NCI-H187 treated with DMSO at 0.1 percent for 48 hours (cell line): ENCODE measurements around the gene LY86.

Experiments
- DNase-seq: peaks from one replicate; lab custom pipeline; 2025; lab: John Stamatoyannopoulos, UW

The LY86 gene

DNA sequence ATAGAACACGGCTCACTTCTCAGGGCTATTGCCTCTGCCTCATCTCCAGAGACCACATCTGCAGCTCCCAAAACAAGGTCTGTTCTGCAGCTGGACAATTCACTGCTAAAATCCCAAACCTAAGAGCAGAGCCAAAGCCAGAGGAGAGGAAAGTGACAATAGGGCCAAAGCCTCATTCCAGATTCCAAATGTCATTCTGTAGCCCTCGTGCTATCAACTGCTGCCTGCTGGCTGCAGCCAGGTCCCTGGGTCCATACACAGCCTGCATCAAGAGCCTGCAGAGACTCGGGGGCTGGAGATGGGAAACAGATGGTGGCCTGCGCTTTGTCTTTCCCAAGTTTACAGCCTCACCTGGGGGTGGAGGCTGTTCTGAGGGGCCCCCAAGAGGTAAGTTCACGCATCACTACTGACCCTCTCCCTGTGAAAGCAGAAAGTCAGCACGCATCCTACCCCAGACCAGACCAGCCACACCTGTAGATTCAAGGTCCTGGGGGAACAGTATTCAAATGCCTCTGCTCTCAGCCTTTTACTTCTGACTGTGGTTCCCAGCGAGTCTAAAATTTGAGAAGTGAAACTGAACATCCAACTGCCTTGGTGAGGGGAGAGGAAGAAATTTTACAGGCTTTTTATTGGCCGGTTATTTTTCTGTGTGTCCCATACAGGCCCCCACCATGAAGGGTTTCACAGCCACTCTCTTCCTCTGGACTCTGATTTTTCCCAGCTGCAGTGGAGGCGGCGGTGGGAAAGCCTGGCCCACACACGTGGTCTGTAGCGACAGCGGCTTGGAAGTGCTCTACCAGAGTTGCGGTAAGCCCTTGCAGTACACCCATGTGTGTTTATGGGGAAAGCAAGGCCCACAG is at the start of gene LY86:
LY86 (plus strand) TSS at position 657 of the 860 bp plus-strand sequence; CDS start at position 672, 15 bp downstream.
- no peak for DNase-seq

DNA sequence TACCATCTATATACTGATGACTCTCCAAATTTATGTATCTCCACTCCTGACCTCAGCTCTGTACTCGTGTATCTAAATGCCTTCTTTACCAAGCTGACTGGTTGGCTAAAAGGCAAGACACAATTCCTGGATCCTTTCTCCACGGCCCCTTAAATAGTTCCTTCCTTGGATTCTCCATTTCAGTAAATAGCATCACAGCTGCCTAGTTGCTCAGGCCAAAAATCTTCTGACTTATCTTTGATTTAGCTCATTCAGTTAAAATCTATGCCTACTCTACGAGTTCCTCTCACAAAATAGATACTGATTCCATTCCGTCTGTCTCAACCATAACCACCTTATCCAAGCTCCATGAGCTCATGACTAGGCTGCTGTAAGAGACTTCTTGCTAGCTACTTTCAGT is 49.5 kb upstream of the LY86 start:
- DNase-seq, result no peak

DNA sequence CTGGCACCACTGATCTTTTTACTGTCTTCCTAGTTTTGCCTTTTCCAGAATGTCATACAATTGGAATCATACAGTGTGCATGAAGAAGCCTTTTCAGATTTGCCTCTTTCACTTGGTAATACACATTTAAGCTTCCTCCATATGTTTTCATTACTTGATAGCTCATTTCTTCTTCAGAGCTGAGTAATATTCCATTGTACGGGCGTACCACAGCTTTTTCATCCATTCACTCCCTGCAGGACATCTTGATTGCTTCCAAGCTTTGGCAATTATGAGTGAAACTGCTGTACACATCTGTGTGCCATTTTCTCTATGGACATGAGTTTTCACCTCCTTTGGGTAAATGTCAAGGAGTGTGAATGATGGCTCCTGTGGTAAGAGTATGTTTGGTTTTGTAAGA is 46.2 kb upstream of the LY86 start:
- DNase-seq, result no peak

DNA sequence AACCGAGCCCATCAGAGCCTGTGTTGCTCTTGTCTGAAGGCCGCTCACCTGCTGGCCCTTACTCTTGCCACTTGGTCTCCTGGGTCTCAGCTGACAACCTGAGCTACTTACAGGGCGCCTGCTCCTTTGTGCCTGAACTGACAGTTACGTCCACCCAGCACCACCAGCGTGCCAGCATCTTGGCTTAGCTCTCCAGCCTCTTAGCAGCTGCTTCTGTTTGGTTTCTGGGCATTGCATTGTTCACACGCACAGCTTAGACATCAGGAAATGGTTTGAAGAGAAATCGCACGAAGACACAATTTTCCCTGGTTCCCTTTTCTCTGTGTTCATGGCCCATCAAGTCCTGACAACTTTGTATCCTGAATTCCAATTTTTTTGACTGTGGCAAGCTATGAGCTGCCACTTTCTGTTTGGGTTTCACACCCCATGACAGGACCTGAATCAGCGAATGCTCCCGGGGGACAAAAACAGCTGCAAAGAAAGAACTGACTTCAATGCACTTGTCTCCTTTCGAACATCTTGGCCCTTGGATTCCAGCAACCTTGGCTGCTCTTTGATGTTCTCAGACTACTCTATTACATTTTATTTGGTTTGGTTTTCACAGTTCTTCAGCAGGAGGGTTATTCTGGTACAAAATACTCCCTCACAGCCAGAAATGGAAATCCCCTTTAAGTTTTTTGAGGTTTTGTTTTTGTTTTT is 45.2 kb upstream of the LY86 start:
- DNase-seq, result no peak

DNA sequence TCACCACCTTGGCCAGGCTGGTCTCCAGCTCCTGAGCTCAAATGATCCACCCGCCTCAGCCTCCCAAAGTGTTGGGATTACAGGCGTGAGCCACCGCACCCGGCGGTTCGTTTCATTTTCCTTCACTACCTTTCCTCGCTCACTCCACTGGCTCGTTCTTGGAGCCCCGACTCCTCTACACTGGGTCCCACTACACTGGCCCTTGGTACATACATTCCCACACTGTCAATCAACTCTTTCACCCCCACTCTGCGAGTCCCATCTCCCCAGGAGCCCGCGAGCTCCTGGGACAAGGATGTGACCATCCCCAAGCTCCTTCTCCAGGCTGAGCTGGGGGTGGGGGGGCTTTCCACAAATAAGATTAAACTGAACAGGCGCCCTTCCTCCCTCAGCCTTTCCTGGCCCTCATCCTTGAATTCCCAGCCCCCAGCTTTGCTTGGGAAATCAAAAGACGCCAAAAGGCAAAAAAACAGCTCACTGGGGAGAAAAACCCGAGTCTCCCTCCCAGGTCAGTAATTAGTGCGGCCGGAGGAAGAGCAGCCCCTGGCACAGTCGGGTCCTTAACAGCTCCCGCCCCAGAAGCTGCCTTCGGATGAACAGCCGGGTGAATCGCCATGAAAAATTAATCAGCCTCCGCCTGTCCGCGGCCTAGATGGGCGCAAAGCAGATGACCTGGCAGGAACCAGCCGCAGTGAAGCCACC is 42.8 kb upstream of the LY86 start:
- DNase-seq, result no peak

DNA sequence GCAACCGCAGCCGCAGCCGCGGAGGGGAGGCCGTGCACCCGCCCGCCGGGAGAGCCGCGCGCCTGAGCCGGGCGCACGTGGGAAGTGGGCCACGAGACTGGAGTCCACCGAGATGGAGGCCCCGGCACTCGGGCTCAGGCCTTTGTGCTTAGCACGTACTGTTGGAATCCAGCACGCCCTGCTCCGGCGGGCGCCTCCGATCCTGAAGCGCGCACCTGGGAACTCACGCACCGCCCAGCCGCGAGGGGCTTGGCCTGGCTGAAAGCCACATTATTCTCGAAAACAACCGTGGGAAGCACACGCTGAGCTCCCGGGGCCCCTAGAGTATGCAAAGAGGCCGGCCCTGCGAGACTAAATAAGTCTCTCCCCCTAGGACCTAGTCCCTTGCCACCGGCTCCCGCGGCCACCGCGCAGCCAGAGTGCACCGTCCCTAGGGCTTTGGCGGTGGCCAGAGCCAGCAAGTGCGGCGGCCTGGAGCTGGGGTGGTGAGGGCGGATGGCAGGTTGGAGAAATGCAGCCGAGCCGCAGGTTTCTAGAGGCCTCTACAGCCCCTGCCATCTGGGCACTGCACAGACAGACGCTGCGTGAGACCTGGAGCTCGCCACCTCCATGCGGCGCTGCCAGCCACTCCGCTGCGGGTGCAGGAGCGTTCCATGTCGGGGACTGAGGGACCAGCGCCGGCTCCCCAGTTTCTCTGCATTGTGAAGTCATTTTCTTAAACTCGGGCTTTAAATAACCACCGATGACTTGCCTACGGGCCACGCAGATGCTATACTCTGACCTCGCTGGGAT is 42.0 kb upstream of the LY86 start:
- no peak for DNase-seq

DNA sequence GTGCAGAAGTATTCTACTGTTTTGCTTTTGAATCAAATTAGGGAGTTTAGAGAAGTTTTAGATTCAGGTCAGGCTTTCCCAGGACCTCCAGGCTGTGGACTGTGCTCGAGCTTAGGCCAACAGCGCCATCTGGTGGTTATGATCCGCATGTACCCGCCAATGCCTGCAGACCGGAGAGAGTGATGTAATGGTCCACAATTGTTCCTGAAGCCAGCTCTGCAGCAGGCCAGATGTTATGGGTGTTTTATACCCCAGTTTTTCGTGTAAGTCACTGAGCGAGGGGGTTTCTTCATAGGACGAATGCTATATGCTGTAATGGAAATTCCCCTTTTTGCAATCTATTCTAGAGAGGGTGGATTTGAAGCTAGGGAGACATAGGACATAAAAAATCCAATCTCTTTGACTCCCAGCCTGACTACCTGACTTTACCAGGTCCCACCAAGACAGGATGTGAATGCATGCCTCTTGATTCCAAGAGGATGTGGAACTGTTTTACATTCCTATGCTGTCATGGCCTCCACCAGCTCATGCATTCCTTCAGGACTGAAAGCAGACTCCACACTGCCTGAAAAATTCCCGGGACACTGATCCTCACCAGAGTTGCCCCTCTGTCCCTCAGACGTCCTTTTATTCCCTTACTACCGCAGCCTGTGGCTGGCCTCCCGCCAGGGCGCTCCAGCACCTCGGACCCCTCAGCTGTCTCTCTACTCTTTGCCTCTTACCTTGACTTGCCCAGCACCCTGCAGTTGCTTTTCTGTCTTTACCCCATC is 41.2 kb upstream of the LY86 start:
- DNase-seq, result no peak

DNA sequence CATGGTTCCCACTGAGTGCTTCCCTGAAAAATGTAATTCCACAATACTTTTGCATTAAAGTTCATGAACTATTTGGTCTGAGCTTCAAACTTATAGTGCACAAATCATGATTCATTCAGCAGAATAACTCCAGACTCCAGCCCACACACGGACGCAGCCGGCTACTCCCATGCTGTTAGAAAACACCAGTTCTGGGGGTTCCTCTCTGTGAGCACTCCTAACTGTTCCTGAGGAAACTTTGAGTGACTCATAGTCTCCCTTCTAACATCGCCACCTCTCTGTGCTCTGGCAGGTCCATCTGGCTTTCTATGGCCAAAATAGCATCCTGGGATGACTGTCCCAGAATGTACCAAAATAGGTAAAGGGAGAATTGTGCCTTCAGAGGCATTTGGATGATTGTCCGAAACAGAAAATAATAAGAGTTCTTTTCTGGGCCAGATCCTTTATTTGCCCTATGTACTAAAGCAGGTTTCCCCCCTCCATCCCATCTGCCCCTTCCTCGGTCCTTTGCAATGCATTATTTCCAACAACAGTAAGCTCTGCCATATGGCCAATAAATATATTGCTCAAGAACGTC is 32.3 kb upstream of the LY86 start:
- DNase-seq, result no peak

DNA sequence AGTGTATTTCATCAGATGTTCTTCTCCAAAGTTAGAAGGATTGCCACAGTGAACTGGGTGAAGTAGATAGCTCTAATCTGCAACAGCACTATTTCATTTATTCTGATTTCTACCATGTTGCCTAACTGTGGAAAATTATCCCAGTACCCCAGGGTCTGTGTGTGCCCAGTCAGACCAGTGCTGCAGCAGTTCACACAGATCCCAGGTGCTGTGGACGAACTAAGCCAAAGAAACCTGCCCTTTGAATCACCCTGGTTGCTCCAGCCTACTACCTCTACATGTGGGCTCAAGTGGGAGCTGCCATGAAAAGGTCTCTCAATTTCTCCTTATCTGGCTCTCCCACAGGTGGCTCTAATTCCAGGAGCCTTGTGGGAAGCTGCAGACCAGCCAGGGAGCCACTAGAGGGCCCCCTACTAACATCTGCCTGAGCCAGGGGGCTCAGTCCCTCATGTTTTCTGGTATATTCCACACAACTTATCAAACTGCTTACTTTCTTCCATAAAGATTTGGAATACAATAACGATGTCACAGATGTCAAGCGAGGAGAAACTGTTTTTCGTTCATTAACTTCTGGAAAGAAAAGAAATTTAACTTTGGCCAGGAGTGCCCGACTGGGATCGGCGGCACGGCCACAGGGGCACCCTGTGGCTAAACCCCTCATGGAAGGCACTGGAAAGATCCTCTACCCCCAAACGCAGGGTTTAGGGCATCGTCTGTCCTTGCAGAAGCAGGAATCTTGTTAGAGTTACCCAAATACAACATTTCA is 31.6 kb upstream of the LY86 start:
- DNase-seq, result no peak

DNA sequence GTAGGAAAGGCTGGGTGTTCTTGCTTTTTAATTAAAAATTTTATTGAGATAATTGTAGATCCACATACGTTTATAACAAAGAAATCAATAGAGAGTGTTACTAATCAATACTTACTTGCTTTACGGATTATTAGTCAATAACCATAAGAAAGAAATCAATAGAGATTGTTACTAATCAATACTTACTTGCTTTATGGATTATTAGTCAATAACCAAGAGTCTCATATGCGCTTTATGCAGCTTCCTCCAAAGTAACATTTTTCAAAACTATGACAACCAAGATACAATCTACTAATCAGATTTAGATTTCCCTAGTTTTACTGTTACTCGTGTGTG is 31.0 kb upstream of the LY86 start:
- DNase-seq, result no peak

DNA sequence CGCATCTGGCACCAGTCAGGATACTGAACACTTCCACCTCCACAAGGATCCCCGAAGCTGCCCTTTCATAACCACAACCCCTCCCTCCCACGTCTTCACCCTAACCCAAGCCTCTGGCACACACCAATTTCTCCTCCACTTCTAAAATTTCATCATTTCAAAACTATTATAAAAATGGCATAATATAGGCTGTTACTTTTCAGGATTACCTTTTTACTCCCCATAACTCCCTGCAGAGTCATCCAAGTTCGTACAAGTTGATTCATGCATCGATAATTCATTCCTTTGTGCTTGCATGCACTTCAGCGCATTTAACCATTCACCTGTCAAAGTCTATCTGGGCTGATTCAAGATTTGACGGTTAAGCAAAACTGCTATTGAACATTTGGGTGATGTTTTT is 30.6 kb upstream of the LY86 start:
- no peak for DNase-seq

DNA sequence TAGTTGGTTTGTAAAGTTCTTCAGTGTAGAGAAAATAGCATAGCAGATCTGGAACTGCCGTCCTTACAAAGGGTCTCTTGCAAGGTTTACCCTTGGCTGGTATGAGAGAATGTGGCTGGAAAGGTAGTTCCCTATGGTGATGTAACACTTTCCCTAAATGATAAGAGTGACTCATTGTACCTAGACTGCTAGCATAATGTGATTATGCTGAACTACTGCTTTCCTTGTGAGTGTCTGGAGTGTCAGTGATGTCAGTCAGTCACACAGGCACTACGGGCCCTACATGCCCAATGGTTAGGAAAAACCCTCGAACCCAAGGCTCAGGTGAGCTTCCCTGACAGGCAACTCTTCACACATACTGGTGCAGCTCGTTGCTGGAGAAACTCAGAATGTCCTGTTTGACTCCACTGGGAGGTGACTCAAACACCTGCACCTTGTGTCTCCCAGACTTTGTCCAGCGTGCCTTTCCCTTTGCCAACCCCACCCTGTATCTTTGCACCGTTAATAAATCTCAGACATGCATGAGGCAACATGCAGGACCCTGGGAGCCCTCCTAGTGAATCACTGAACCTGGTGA is 28.4 kb upstream of the LY86 start:
- no peak for DNase-seq

DNA sequence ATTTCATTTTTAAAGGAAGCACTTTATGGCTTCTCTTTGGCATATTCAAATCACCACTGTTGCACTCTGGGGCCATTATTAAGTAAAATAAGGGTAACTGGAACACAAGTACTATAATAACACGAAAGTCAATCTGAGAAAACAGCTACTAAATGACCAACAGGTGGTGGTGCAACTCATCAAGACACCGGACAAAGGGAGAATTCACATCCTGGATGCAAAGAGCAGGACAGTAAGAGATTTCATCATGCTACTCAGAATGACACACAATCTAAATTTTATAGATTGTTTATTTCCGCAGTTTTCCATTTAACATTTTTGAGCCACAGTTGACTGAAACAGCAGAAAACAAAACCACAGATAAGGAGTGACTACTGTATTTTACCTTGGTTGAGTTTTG is 27.6 kb upstream of the LY86 start:
- no peak for DNase-seq

DNA sequence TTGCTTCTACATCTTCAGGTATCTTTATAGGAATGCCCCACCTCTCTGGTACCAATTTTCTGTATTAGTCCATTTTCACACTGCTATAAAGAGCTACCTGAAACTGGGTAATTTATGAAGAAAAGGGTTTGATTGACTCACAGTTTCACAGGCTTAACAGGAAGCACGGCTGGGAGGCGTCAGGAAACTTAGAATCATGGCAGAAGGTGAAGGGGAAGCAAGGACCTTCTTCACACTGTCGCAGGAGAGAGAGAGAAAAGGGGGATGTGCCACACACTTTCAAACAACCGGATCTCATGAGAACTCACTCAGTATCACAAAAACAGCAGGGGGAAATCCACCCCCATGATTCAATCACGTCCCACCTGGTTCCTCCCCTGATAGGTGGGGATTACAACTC is 24.4 kb upstream of the LY86 start:
- DNase-seq, result no peak

DNA sequence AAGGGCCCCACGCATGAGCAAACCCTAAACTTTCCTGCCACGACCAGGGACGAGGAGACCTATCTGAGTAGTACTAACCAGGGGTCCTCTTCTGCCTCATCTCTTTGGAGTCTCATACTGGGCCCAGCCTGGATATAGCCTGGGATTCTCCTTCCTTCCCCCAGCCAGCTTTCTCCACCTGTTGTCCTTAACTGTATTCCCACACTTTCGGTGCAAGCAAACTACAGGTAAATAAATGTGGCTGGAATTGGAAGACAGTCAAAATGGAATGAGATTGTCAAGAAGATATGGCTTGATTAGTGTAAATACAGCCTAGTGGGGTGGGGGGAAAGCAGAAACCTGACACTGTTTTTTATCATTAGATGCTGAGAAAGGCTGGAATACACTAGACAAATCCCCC is 23.5 kb upstream of the LY86 start:
- no peak for DNase-seq

DNA sequence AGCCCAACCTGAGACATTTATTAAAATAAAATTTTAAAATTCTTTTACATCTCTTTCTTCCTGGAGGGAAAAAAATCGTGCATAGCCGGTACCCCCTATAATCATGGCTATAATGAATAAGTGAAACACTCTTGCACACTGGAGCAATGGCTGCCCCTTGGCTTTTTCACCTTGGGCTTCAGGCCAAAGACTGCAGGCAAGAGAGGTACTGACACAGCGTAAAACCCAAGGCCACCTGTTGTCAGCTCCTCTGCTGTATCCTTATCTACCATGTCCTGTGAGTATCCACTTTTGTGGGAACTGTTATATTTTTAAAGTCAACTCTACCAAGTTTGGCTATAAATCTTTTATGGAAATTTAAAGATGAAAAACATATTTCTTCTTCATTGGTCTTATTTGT is 23.0 kb upstream of the LY86 start:
- DNase-seq, result no peak

DNA sequence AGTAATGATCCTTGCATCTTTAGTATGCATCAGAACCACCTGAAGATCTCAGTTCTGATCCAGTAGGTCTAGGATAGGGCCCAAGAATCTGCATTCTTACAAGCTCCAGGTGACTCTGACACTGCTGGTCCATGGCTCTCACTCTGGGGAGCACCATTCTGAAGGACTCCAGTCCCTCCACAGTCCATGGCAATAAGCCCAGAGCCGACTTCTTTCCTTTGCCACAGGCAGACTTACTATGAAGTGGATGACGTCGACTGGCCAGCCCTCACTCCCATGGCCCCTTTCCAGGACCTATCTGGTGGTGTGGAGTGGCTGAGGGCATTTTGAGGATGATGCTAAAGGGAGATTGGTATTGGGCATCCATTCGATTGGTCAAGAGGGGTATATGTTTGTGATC is 21.8 kb upstream of the LY86 start:
- no peak for DNase-seq

DNA sequence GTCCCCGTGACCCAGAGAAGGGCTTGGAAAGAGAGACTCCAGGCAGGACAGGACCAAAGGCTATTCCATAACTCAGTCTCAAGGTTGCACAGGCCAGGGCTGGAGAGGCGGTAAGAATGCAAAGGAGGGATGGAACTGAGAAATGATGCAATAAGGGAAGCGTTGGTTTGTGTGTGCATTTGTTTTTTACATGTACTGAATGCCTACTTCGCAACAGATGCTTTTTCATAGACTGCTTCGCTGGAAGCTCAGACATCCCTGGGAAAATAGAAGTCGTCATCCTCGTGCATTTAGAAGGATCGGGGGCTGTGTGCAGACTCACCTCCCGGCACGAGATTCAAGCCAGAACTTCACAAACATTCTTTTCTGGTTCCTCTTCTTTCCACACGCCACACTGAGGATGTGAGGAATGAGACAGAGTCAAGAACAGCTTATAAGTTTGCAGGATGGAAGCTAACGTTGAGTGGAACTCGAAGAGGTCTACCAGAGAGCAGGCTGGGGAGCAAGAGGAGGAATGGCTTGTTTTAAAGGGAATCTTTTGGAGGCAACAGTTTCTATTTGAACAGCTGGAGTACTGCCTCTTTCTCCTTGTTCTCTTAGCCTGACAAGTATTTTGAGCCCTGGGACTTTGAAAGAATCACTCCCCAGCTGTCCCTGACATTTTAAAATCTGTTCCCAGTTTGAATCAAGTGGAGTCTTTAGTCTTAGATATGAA is 19.3 kb upstream of the LY86 start:
- no peak for DNase-seq

DNA sequence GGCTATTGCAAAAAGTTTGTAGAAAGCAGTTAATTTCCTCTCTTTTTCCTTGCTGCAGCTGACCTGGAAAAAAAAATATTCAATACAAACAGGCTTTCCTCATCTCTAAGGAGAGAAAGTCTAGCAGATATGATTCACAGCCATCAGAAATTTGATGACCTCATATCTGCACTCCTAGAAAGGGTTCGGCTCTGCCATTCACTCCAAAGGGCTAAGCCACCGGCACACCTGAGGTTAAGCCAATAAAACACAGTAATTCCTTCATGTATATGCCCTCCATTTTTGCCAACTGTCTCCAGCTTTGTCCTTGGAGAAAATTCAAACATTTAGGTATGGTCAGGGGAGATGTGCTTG is 18.7 kb upstream of the LY86 start:
- no peak for DNase-seq
